HG02840 (cell line): ENCODE results near the gene LRGUK.
"Not testable (repeated sequence)": the region's sequence is repeated elsewhere in the genome, so short reads cannot be mapped to it uniquely, and the experiment has no call there.

Experiments used
- ATAC-seq: cut with Tn5 transposase; IDR thresholded peaks from one replicate; pipeline ENCODE4 v1.9.1; 2021; ENCODE audit warnings: mild to moderate bottlenecking, moderate library complexity, moderate number of reproducible peaks; ENCODE audit not compliant: unreplicated experiment, low FRiP score

Gene LRGUK

GRCh38 chr7:134220236-134220635 lies 93.1 kb downstream of the LRGUK start:
- no peak for ATAC-seq

- not testable (repeated sequence) for ATAC-seq
Measured at GRCh38 chr7:134231296-134231695, 104.2 kb downstream of the LRGUK start.

- no peak for ATAC-seq
Measured at GRCh38 chr7:134234216-134234615, 107.1 kb downstream of the LRGUK start.

DNA sequence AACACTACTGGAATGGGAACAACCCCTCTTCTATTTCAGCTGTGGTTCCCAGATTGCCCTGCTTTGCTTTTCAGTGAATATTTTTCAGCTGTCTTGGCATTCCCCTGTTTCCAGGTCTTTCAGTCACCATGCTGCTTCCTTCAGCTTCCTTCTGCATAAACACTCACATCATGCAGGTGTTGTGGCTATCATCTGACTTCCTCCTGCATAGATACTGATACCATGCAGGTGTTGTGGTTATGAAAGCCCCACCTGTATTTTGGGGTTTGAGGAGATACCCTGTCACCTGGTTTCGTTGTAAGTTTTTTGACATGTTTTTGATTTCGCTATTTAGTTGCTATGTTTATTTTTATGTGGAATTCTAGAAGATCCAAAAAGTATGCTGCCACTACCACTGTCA lies 118.1 kb downstream of the LRGUK start:
- no peak for ATAC-seq

DNA sequence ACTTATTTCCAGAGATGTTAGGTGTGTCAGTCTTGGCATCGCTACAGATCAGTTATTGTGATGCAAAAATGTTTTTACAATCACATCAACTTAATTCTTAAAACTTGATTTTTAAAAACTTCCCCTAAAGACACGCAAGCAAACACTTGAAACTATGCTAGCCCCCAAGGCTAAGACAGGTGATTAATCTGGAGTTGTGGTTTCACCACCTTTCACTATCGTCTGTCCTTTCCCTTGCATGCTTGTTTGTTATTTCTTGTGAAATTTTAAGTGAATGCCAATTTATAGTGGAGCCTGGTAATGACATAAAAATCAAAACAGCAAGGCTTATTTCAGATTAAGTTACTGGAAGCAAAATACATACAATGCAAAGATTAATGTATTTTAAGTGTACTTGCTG lies 119.2 kb downstream of the LRGUK start:
- no peak for ATAC-seq

DNA sequence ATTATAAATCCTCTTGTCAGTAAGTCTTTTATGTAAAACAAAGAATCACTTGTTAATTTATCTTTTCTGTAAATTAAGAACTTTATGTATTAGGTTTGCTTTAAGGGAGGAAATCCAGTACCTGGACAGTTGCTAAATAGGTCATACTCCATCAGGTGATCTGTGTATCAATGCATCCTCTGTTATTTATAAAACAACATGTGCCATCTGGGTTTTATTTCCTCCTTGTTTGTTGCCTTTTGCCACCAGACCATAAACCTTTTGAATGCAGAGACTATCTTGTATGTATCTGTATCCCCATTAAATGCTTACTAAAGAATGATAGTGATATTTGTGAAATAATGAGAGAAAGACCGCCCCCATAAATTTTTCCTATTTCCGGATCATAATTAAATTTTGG lies 119.6 kb downstream of the LRGUK start:
- no peak for ATAC-seq

DNA sequence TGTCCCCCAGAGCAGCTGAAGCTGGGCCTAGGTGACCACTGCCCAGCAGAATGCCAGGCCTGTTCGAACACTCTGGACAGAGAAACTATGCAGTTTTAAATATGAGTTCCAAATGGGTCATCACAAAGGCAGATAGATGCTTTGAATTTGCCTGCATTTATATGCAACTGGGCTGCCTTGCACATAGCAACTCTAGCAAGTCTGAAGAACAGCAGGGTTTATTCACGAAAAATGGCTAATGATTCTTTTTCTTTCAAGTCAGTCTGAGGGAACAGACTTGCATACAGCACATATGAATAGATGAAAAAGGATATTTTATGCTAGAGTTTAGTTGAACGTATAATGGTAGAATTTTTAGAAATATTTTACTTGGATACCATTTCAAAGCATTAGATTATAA lies 121.1 kb downstream of the LRGUK start:
- no peak for ATAC-seq

- ATAC-seq, result no peak
Measured at GRCh38 chr7:134254311-134254710, 127.2 kb downstream of the LRGUK start.

GRCh38 chr7:134255814-134256213 lies 128.7 kb downstream of the LRGUK start:
- ATAC-seq, result no peak

GRCh38 chr7:134262322-134262721 lies 135.2 kb downstream of the LRGUK start:
- no peak for ATAC-seq

DNA sequence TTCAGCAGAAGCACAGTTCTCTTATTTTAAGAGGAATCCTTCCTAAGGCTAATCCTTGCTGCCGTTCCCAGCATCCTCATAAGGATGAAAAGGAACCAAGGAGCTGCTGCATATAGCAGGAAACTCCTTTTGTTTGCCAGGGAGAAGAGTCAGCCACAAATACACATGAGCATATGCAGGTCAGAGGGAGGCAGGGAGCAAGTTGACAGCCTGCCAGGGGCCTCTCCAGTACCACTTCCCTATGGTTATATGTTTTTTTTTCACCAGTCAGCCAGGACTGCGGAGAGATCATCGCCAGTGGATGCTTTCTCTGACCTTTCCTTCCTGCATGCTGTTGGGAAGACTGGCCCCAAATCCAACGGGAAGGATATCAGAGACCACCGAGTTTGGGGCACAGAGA lies 149.8 kb downstream of the LRGUK start:
- ATAC-seq, result no peak

DNA sequence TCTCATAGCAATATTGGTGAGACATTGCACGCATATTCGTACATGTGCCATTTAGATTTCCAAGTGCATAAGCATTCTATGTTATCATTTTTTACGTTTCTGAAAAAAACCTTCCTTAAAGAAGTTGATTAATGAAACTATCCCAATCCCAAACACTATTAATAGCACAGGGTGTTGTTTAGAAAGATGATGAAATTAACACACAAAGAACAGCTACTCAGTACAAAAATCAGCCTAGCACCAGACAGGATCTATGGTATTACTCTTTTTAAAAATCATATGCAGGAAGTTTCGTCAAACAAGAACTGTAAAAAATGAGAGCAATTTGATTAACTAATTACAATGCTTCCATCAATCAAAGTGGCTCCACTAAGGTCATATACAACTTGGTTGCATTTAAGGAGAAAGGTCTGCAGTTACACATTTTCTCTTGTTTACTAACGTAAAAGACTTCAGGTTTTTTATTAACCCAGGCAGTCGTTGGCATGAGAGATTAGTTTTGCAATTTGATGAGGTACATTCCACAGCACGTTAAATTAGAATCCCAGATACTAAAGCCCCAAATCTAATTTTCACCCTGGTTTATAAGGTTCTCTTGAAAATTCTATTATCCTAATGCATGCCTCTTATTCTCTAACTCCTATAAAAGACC lies 151.5 kb downstream of the LRGUK start:
- no peak for ATAC-seq

- ATAC-seq, result no peak
Measured at GRCh38 chr7:134279336-134279735, 152.2 kb downstream of the LRGUK start.

DNA sequence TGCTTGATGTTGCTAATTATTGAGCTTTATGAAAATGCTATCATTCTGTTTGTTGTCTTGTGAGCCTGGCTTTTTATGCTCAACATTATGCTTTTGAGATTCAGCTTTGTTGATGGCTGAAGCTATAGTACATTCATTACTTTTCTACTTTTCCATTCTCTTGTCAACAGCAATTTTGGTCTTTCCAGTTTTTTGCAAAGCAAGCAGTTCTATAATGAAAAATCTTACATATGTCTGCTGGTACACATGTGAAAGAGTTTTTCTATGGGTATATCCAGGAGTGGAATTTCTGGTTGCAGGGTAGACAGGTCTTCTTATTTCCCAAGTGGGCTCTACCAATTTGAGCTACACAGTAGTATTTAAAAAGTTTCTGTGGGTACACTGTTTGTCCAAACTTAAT lies 152.8 kb downstream of the LRGUK start:
- ATAC-seq, result no peak

DNA sequence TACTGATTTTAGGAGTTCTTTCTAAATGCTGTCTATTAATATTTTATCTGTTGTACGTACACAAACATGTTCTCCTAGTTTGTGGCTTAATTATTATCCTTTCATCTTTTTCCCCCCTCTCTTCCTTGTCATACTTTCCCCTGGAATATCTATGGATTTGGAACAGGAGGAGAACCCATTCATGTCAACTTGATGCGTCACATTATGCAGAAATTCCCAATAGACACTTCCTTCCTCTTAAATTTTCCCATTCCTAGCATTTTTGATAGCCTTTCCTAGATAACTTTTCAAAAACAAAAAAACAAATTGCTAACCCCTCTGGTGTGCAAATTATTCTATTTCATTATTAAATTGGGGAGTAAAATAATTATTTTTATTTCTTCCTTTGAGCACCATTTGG lies 153.4 kb downstream of the LRGUK start:
- ATAC-seq, result no peak

- no peak for ATAC-seq
Measured at GRCh38 chr7:134284011-134284410, 156.9 kb downstream of the LRGUK start.

DNA sequence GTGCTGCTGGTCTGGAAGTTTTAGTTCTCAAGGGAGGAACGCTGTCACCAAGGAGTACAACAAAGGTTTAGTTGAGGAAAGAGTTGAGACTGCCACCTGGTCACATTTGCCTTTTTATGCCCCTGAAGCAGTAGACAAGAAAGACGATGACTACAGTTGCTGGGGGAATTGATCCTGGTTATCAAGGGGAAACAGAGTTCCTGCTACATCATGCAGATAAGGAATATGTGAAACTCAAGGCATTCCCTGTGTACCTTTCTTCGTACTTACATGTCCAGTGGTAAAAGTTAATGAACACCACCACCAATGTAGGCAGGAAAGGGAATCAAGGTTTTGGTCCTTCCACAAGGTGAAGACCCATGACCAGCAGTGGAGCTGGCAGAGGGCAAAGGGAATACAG lies 157.8 kb downstream of the LRGUK start:
- no peak for ATAC-seq

GRCh38 chr7:134287916-134288659 lies 160.9 kb downstream of the LRGUK start:
- ATAC-seq, result no peak

GRCh38 chr7:134289423-134289822 lies 162.3 kb downstream of the LRGUK start:
- ATAC-seq, result no peak

DNA sequence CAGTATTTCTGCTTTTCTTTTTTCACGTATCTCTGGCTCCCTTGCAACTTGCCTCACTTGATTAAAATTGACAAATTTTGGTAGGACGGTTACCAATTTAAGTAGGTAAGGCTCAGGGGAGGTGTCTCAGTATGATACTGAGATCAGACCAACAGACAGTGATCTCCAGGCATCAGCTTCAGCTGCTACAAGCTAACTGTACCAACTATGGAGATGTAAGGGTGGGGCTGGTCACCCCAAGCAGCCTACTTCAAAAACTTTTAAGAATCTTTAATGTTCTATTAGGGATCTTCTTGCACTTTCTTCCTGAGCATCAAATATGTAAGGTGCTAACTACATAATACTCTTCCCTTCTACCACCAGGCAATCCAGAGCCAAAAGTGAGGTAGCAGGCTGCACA lies 162.7 kb downstream of the LRGUK start:
- ATAC-seq, result no peak

DNA sequence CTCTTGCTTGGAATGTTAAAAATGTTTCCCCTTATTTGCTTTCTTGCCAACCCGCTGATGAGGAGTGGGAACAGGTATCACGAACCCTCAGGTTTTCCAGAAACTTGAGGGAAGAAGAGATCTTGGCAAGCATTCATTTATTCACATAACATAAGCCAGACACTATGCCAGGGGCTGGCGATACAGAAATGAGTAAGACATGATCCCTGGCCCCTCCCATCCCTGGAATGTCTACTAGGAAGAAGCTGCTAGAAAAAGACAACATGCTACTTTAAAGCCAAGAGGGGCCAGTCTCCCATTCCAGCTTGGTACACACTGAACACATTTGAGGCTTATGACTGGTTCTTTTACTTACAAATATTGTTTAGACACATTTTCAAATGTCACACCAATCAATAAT lies 163.1 kb downstream of the LRGUK start:
- ATAC-seq, result no peak

- peak; percentile 100 for ATAC-seq
Measured at GRCh38 chr7:134293002-134293740, 166.0 kb downstream of the LRGUK start.
